Panc1 (cell line): Measurements from ENCODE around the gene KCNK15. TPM values are rescaled to one million over a fixed set of nuclear protein-coding genes. Genes with fewer than 3 reads are reported as not detected.

Experiments
- ATAC-seq: fragments of 200-7000 bp; cut with Tn5 transposase; 2 replicates; pipeline ENCODE4 v1.9.1; 2020; ENCODE audit warnings: mild to moderate bottlenecking, moderate library complexity
- BruUV-seq: library from RNA; stranded (reverse); fragments of 400-500 nt; replicated peaks from 2 replicates; lab custom pipeline; 2021; lab: Mats Ljungman, UMichigan
- CTCF ChIA-PET: fragments of 300-600 bp; sonication (Branson Sonifier 250); formaldehyde crosslinking; loops from one replicate; lab custom pipeline; 2022; ENCODE audit warnings: antibody characterized with exemption; lab: Charles Lee
- POLR2A ChIA-PET: fragments of 300-600 bp; sonication (Branson Sonifier 250); formaldehyde crosslinking; loops from one replicate; lab custom pipeline; 2022; ENCODE audit warnings: antibody characterized with exemption; lab: Charles Lee
- DNase-seq: peaks from one replicate; pipeline ENCODE4 v3.0.0-alpha.2; 2010; ENCODE audit warnings: low read depth, low spot score
- H3K27ac ChIP-seq: 2 replicates; pipeline ENCODE4 v1.5.1; 2011; ENCODE audit warnings: mild to moderate bottlenecking, low read length, inconsistent platforms
- H3K27me3 ChIP-seq: fragments of 200-500 bp; sonication (Bioruptor generic); 2 replicates; pipeline ENCODE4 v1.6.0; 2014; ENCODE audit warnings: low read length, inconsistent platforms; ENCODE audit not compliant: control insufficient read depth, insufficient read depth
- H3K36me3 ChIP-seq: fragments of 200-500 bp; sonication (Bioruptor generic); 2 replicates; pipeline ENCODE4 v1.5.1; 2014; ENCODE audit warnings: inconsistent platforms, mild to moderate bottlenecking, low read length, moderate library complexity; ENCODE audit not compliant: control insufficient read depth, insufficient read depth
- H3K4me1 ChIP-seq: 2 replicates; pipeline ENCODE4 v1.5.1; 2011; ENCODE audit warnings: inconsistent platforms, mild to moderate bottlenecking, low read length, moderate library complexity; ENCODE audit not compliant: control insufficient read depth, insufficient read depth
- H3K4me3 ChIP-seq, 2 experiments: 2 replicates each; pipeline ENCODE4 v1.5.1; 2011 to 2012; ENCODE audit warnings: low read depth in 2 of 2, low read length in 2 of 2, mild to moderate bottlenecking in 2 of 2, inconsistent platforms in 1 of 2, moderate library complexity in 1 of 2
- H3K9me3 ChIP-seq: fragments of 200-500 bp; sonication (Bioruptor generic); 2 replicates; pipeline ENCODE4 v1.5.1; 2014; ENCODE audit warnings: low read depth, mild to moderate bottlenecking, inconsistent platforms, low read length, moderate library complexity; ENCODE audit not compliant: control insufficient read depth, insufficient read depth
- POLR2AphosphoS5 ChIP-seq: IDR thresholded peaks from 2 replicates; pipeline ENCODE4 v1.6.1; 2012; ENCODE audit warnings: mild to moderate bottlenecking, low read depth, low read length, moderate library complexity
- SIN3A ChIP-seq: IDR thresholded peaks from 2 replicates; pipeline ENCODE4 v1.6.1; 2012; ENCODE audit warnings: low read depth, mild to moderate bottlenecking, low read length, moderate library complexity, borderline replicate concordance; ENCODE audit not compliant: insufficient read depth
- TCF7L2 ChIP-seq: IDR thresholded peaks from 2 replicates; pipeline ENCODE4 v1.6.1; 2011; ENCODE audit warnings: mild to moderate bottlenecking, low read depth, low read length, inconsistent platforms
- in situ Hi-C: cut with HindIII; loops from 2 replicates; pipeline ENCODE4 v1.10.0; 2016; ENCODE audit warnings: low sequenced_read_pairs, low pct_unique_long_range_greater_than_20kb
- intact Hi-C: fragments of 100-400 bp; cut with micrococcal nuclease; formaldehyde crosslinking; loops from one replicate; pipeline ENCODE4 v1.10.0; 2022; ENCODE audit not compliant: unreplicated experiment
- total RNA-seq: library from RNA; stranded (reverse); gene quantifications from one replicate; pipeline ENCODE4 v1.2.1, GENCODE V29; 2021; ENCODE audit not compliant: unreplicated experiment
- TF ChIP-seq, protein P1 (sequence below), 2 experiments: IDR thresholded peaks; 2 replicates each; pipeline ENCODE4 v1.6.1; 2011 to 2012; ENCODE audit warnings: low read depth in 2 of 2, control low read depth in 1 of 2, low read length in 1 of 2, mild to moderate bottlenecking in 1 of 2, moderate library complexity in 1 of 2; ENCODE audit not compliant: insufficient read depth in 1 of 2
- TF ChIP-seq, protein P2 (sequence below): fragments of 450-650 bp; IDR thresholded peaks from 2 replicates; pipeline ENCODE4 v1.5.1; 2017; ENCODE audit warnings: mild to moderate bottlenecking

Gene KCNK15
- total RNA-seq, 1 experiment from 2014 or later: 7.4 TPM

DNA sequence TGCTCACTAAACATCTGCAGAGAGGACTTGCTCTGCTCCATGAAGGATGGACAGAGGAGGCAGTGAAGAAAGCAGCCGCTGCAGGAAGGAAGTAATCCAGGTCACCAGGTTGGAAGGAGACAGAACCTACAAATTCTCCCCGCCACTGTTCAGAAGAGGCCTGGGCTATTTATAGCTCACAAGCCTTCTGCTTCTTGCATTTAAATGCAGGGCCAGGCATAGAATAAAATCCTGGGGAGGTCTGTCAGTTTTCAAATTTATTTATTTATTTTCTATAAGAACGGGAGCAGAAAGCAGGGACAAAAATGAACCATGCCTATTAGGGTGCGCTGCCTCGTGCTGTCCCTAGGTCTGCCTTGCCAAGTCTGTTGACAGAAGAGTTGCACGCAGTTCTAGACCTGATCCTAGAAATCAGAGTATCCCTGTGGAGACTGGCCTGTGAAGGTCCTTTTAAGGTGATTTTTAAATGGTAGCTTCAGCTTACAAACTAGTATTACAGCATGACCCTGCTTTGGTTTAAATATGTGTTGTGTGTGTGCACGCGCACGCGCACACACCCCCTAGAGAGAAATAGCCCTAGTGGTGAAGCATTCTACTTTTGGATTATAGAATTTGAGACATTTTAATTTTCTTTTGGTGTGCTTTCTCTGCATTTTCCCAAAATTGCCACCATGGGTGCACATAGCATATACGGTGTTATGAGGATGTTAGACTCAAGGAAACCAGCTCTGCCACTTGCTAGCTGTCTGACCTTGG, 45.2 kb downstream of the KCNK15 start:
- Histone ChIP-seq H3K4me1 (no peaks in the 10 kb centered on the region), H3K36me3 (no peaks in the 10 kb centered on the region), H3K9me3 (no peaks in the 10 kb centered on the region), H3K27ac (no peak overlapping the region), H3K4me3 (no peak overlapping the region), H3K27me3 (no peaks in the 10 kb centered on the region)
- intact Hi-C loops (no loop called here), in situ Hi-C loops (no loop called here)
- TF ChIP-seq POLR2AphosphoS5 (no peak), TCF7L2 (no peak), SIN3A (no peak)
- TF ChIP-seq, protein P1, sequence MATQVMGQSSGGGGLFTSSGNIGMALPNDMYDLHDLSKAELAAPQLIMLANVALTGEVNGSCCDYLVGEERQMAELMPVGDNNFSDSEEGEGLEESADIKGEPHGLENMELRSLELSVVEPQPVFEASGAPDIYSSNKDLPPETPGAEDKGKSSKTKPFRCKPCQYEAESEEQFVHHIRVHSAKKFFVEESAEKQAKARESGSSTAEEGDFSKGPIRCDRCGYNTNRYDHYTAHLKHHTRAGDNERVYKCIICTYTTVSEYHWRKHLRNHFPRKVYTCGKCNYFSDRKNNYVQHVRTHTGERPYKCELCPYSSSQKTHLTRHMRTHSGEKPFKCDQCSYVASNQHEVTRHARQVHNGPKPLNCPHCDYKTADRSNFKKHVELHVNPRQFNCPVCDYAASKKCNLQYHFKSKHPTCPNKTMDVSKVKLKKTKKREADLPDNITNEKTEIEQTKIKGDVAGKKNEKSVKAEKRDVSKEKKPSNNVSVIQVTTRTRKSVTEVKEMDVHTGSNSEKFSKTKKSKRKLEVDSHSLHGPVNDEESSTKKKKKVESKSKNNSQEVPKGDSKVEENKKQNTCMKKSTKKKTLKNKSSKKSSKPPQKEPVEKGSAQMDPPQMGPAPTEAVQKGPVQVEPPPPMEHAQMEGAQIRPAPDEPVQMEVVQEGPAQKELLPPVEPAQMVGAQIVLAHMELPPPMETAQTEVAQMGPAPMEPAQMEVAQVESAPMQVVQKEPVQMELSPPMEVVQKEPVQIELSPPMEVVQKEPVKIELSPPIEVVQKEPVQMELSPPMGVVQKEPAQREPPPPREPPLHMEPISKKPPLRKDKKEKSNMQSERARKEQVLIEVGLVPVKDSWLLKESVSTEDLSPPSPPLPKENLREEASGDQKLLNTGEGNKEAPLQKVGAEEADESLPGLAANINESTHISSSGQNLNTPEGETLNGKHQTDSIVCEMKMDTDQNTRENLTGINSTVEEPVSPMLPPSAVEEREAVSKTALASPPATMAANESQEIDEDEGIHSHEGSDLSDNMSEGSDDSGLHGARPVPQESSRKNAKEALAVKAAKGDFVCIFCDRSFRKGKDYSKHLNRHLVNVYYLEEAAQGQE (IDR thresholded peaks at IDR 0.05; ENCODE audit: insufficient read depth in 1 of 2, low read depth in 2 of 2, low read length in 1 of 2): no peak
- TF ChIP-seq, protein P2, sequence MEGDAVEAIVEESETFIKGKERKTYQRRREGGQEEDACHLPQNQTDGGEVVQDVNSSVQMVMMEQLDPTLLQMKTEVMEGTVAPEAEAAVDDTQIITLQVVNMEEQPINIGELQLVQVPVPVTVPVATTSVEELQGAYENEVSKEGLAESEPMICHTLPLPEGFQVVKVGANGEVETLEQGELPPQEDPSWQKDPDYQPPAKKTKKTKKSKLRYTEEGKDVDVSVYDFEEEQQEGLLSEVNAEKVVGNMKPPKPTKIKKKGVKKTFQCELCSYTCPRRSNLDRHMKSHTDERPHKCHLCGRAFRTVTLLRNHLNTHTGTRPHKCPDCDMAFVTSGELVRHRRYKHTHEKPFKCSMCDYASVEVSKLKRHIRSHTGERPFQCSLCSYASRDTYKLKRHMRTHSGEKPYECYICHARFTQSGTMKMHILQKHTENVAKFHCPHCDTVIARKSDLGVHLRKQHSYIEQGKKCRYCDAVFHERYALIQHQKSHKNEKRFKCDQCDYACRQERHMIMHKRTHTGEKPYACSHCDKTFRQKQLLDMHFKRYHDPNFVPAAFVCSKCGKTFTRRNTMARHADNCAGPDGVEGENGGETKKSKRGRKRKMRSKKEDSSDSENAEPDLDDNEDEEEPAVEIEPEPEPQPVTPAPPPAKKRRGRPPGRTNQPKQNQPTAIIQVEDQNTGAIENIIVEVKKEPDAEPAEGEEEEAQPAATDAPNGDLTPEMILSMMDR: no peak
- no TSS peak for BruUV-seq
- CTCF ChIA-PET: no interaction called here
- POLR2A ChIA-PET: no interaction called here
- no peak for ATAC-seq
- DNase-seq: no peak

DNA sequence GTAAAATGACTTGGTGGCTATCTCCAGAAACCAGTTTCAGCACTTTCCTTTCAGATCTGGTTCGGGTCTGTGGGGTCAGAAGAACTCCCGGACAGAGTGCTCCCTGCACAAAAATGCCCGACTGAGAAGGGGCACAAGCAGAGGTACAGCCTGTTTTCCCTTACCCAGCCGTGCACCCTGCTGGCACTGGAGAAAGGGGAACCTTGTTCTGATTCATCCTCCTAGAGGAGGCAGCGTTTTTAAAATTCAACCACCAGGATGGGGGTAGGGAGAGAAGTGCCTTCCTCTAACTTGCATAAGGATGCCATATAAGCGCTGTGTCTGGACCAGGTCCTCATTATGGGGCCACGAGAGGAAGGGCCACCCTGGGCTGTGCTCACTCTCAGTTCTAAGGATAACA, 47.1 kb downstream of the KCNK15 start:
- BruUV-seq: no TSS peak
- no peak for DNase-seq
- no peak overlapping the region for H3K4me3 ChIP-seq
- in situ Hi-C loops: no loop called here
- no peaks in the 10 kb centered on the region for H3K27me3 ChIP-seq
- H3K9me3 ChIP-seq: no peaks in the 10 kb centered on the region
- ChIA-PET CTCF (no interaction called here), POLR2A (no interaction called here)
- TF ChIP-seq TCF7L2: no peak
- no peak for TF ChIP-seq POLR2AphosphoS5
- TF ChIP-seq, protein P1 (IDR thresholded peaks at IDR 0.05; ENCODE audit: insufficient read depth in 1 of 2, low read depth in 2 of 2, low read length in 1 of 2): no peak
- TF ChIP-seq SIN3A: no peak
- TF ChIP-seq, protein P2: no peak
- no peak overlapping the region for H3K27ac ChIP-seq
- H3K4me1 ChIP-seq: no peaks in the 10 kb centered on the region
- intact Hi-C loops: no loop called here
- no peaks in the 10 kb centered on the region for H3K36me3 ChIP-seq
- ATAC-seq: no peak
